SH-SY5Y (cell line): ENCODE measurements around the gene ST3GAL6.

Source experiments
- GATA2 ChIP-seq: IDR thresholded peaks from 2 replicates; pipeline ENCODE4 v1.6.1; 2011; ENCODE audit warnings: mild to moderate bottlenecking, low read depth, low read length
- GATA3 ChIP-seq: IDR thresholded peaks from 2 replicates; pipeline ENCODE4 v1.6.1; 2011; ENCODE audit warnings: low read depth, mild to moderate bottlenecking, low read length, moderate library complexity

DNA sequence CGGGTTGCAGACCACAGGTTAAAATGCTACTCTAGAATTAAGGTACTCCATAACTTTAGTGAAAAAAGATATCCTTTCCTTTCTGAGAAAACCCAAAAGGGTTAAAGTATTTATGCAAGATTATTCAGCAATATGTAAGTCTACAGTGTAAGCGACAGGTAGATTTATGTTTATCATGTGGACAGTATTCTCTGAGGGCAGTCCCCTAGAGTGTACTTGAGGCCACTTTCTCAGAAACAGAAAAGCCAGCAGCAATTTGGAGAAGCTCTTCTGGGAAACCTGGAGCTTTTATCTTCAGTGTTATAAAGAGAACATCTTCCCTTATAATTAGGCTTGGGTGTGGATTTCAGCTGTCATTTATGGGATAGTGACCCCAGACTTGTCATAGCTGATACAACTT lies 8.9 kb downstream of the ST3GAL6 start:
- TF ChIP-seq GATA2 (no peak), GATA3 (no peak)
